ENCODE results near the gene DTWD2. TPM values are rescaled to one million over a fixed set of nuclear protein-coding genes. Genes with fewer than 3 reads are reported as not detected.

The DTWD2 gene
- total RNA-seq, 2 donors from 2014 or later: 7.4 to 13.1 TPM

- Histone ChIP-seq H3K27ac (no peak overlapping the region), H3K4me3 (no peak overlapping the region), H3K36me3 (no peaks in the 10 kb centered on the region), H3K4me1 (no peaks in the 10 kb centered on the region), H3K9me3 (no peaks in the 10 kb centered on the region), H3K27me3 (no peaks in the 10 kb centered on the region)
- TF ChIP-seq, protein P1, sequence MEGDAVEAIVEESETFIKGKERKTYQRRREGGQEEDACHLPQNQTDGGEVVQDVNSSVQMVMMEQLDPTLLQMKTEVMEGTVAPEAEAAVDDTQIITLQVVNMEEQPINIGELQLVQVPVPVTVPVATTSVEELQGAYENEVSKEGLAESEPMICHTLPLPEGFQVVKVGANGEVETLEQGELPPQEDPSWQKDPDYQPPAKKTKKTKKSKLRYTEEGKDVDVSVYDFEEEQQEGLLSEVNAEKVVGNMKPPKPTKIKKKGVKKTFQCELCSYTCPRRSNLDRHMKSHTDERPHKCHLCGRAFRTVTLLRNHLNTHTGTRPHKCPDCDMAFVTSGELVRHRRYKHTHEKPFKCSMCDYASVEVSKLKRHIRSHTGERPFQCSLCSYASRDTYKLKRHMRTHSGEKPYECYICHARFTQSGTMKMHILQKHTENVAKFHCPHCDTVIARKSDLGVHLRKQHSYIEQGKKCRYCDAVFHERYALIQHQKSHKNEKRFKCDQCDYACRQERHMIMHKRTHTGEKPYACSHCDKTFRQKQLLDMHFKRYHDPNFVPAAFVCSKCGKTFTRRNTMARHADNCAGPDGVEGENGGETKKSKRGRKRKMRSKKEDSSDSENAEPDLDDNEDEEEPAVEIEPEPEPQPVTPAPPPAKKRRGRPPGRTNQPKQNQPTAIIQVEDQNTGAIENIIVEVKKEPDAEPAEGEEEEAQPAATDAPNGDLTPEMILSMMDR (IDR thresholded peaks at IDR 0.05): no peak
- DNase-seq (ENCODE audit: low spot score): no peak
Observed at GRCh38 chr5:118905196-118905595, 83.2 kb downstream of the DTWD2 start.

GRCh38 chr5:118902656-118903438 lies 85.5 kb downstream of the DTWD2 start:
- Histone ChIP-seq H3K36me3 (no peaks in the 10 kb centered on the region), H3K4me1 (no peaks in the 10 kb centered on the region), H3K4me3 (no peak overlapping the region), H3K27me3 (no peaks in the 10 kb centered on the region), H3K27ac (no peak overlapping the region), H3K9me3 (no peaks in the 10 kb centered on the region)
- DNase-seq (ENCODE audit: low spot score): no peak
- TF ChIP-seq, protein P1 (IDR thresholded peaks at IDR 0.05): no peak

- Histone ChIP-seq H3K4me1 (no peaks in the 10 kb centered on the region), H3K27ac (no peak overlapping the region), H3K27me3 (no peaks in the 10 kb centered on the region), H3K9me3 (no peaks in the 10 kb centered on the region), H3K36me3 (no peaks in the 10 kb centered on the region), H3K4me3 (no peak overlapping the region)
- DNase-seq (ENCODE audit: low spot score): no peak
- TF ChIP-seq, protein P1 (IDR thresholded peaks at IDR 0.05): no peak
Observed at GRCh38 chr5:118894709-118895108, 93.6 kb downstream of the DTWD2 start.

DNA sequence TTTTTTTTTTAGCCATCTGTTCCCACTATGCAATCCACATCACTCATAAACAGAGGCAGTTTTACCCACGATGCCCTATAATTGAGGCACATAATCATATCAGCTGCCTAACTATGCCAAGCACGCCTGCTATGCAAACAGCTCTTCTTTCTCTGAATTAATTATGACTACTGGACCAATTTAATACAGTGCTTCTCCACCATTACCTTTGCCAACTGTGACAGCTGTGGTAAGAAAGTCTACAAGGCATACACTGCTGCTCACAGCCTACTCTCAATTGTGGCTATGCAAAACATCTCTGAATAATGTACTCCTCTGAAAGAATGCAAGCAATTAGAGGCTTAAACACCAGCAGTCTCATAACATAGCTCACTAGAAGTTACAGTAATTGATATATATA lies 97.1 kb downstream of the DTWD2 start:
- TF ChIP-seq, protein P1 (IDR thresholded peaks at IDR 0.05): no peak
- H3K4me3 ChIP-seq: no peak overlapping the region
- H3K4me1 ChIP-seq: no peaks in the 10 kb centered on the region
- no peak overlapping the region for H3K27ac ChIP-seq
- no peaks in the 10 kb centered on the region for H3K36me3 ChIP-seq
- no peaks in the 10 kb centered on the region for H3K27me3 ChIP-seq
- H3K9me3 ChIP-seq: no peaks in the 10 kb centered on the region
- DNase-seq (ENCODE audit: low spot score): no peak

GRCh38 chr5:118889165-118889564 lies 99.2 kb downstream of the DTWD2 start:
- Histone ChIP-seq H3K4me1 (no peaks in the 10 kb centered on the region), H3K36me3 (no peaks in the 10 kb centered on the region), H3K27ac (no peak overlapping the region), H3K4me3 (no peak overlapping the region), H3K27me3 (no peaks in the 10 kb centered on the region), H3K9me3 (no peaks in the 10 kb centered on the region)
- DNase-seq (ENCODE audit: low spot score): no peak
- TF ChIP-seq, protein P1 (IDR thresholded peaks at IDR 0.05): no peak

GRCh38 chr5:118888556-118888955 lies 99.8 kb downstream of the DTWD2 start:
- DNase-seq (ENCODE audit: low spot score): no peak
- Histone ChIP-seq H3K27ac (no peak overlapping the region), H3K4me3 (no peak overlapping the region), H3K9me3 (no peaks in the 10 kb centered on the region), H3K36me3 (no peaks in the 10 kb centered on the region), H3K4me1 (no peaks in the 10 kb centered on the region), H3K27me3 (no peaks in the 10 kb centered on the region)
- TF ChIP-seq, protein P1 (IDR thresholded peaks at IDR 0.05): no peak

All from right atrium auricular region (tissue), 2 donors.